SU-DHL-6 (cell line): ENCODE data around the gene PLA2G4B.

ENCODE experiments used
- H2AFZ ChIP-seq: fragments of 200-600 bp; sonication (generic); 2 replicates; pipeline ENCODE4 v1.6.1; 2014; ENCODE audit warnings: low read depth, mild to moderate bottlenecking, moderate library complexity, mixed read lengths, antibody characterized with exemption, low read length; ENCODE audit not compliant: severe bottlenecking
- H3F3A ChIP-seq: fragments of 200-600 bp; shearing (Covaris generic); 2 replicates; pipeline ENCODE4 v1.6.0; 2016; ENCODE audit warnings: antibody characterized with exemption, mild to moderate bottlenecking; ENCODE audit not compliant: insufficient read depth
- H3K27ac ChIP-seq: fragments of 200-600 bp; sonication (generic); 2 replicates; pipeline ENCODE4 v1.5.1; 2016; ENCODE audit warnings: low read depth, mild to moderate bottlenecking, low read length, moderate library complexity, mixed read lengths
- H3K27me3 ChIP-seq: fragments of 200-600 bp; sonication (generic), shearing (Covaris generic); 2 replicates; pipeline ENCODE4 v1.6.0; 2014; ENCODE audit warnings: mild to moderate bottlenecking, low read length
- H3K36me3 ChIP-seq: fragments of 200-600 bp; sonication (generic); 2 replicates; pipeline ENCODE4 v1.6.1; 2014; ENCODE audit warnings: mild to moderate bottlenecking, low read length, mixed read lengths
- H3K4me2 ChIP-seq: fragments of 300-600, 200-600 bp; shearing (Covaris generic), sonication (generic); 2 replicates; pipeline ENCODE4 v1.6.0; 2014; ENCODE audit warnings: low read length, low read depth, mild to moderate bottlenecking; ENCODE audit not compliant: poor library complexity, severe bottlenecking
- H3K4me3 ChIP-seq: fragments of 200-600 bp; sonication (generic); 2 replicates; pipeline ENCODE4 v1.5.1; 2014; ENCODE audit warnings: antibody characterized with exemption, low read length, mild to moderate bottlenecking, mixed read lengths; ENCODE audit not compliant: insufficient read depth, poor library complexity, severe bottlenecking
- H3K79me2 ChIP-seq: fragments of 200-600 bp; sonication (generic); 2 replicates; pipeline ENCODE4 v1.6.1; 2014; ENCODE audit warnings: mild to moderate bottlenecking, low read length, moderate library complexity; ENCODE audit not compliant: insufficient read depth
- H3K9ac ChIP-seq: fragments of 200-600 bp; sonication (generic); 2 replicates; pipeline ENCODE4 v1.7.0; 2014; ENCODE audit warnings: mild to moderate bottlenecking, low read length
- H3K9me2 ChIP-seq: fragments of 200-600 bp; sonication (generic); replicated peaks from 2 replicates; pipeline ENCODE4 v1.6.1; 2014; ENCODE audit warnings: low read length; ENCODE audit not compliant: insufficient read depth
- H3K9me3 ChIP-seq: fragments of 200-600 bp; sonication (generic); 2 replicates; pipeline ENCODE4 v1.6.1; 2014; ENCODE audit warnings: low read length, mixed read lengths; ENCODE audit not compliant: insufficient read depth
- H4K20me1 ChIP-seq: fragments of 200-600 bp; sonication (generic); 2 replicates; pipeline ENCODE4 v1.6.1; 2014; ENCODE audit warnings: low read depth, mild to moderate bottlenecking, antibody characterized with exemption, low read length, moderate library complexity, mixed read lengths
- CTCF ChIP-seq: fragments of 200-600 bp; sonication (generic); IDR thresholded peaks from one replicate; pipeline ENCODE4 v1.5.1; 2017; ENCODE audit warnings: antibody characterized with exemption, mild to moderate bottlenecking, low read length, moderate library complexity; ENCODE audit not compliant: insufficient read depth, poor library complexity, severe bottlenecking
- EZH2phosphoT487 ChIP-seq: fragments of 200-600 bp; sonication (generic), shearing (Covaris generic); conservative IDR thresholded peaks from 2 replicates; pipeline ENCODE4 v1.6.1; 2018; ENCODE audit warnings: mild to moderate bottlenecking, antibody characterized with exemption, low read length, moderate library complexity, mixed read lengths

PLA2G4B gene

GRCh38 chr15:41871175-41871905, 32.7 kb downstream of the PLA2G4B start:
- Histone ChIP-seq H3F3A (no peaks in the 10 kb centered on the region), H3K9ac (no peak overlapping the region), H3K27ac (no peak overlapping the region), H2AFZ (no peak overlapping the region), H3K27me3 (no peaks in the 10 kb centered on the region), H4K20me1 (no peaks in the 10 kb centered on the region), H3K36me3 (no peaks in the 10 kb centered on the region), H3K79me2 (no peaks in the 10 kb centered on the region), H3K4me3 (no peak overlapping the region), H3K9me2 (no peaks in the 10 kb centered on the region), H3K9me3 (no peaks in the 10 kb centered on the region), H3K4me2 (no peak overlapping the region)
- TF ChIP-seq EZH2phosphoT487 (no peak), CTCF (no peak)

- Histone ChIP-seq H4K20me1 (no peaks in the 10 kb centered on the region), H3K9ac (no peak overlapping the region), H3K36me3 (no peaks in the 10 kb centered on the region), H3K27ac (no peak overlapping the region), H3K9me3 (no peaks in the 10 kb centered on the region), H3K79me2 (no peaks in the 10 kb centered on the region), H3K27me3 (no peaks in the 10 kb centered on the region), H2AFZ (no peak overlapping the region), H3K4me2 (no peak overlapping the region), H3K4me3 (no peak overlapping the region), H3K9me2 (no peaks in the 10 kb centered on the region), H3F3A (no peaks in the 10 kb centered on the region)
- no peak for TF ChIP-seq EZH2phosphoT487
- TF ChIP-seq CTCF: no peak
These were observed 33.6 kb downstream of the PLA2G4B start for GRCh38 chr15:41872166-41872747.

DNA sequence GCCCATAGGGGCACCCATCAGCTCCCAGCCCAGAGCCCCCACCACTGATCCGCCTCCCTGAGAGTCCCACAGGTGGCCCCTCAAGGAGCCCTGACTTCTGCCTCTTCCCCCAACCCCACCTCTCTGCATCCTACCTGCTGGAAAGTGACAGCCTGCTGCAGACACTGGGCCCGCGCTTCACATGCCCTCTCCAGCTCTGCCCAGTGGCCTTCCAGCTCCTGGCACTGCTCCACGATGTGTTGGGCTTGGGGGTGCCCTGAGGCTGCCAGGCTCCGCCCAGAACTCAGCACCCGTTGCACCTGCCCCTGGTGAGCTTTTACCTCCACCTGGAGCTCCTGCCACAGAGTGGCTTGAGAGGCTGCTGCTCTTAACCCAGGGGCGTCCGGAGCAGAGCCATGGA, 35.1 kb downstream of the PLA2G4B start:
- H3K4me3 ChIP-seq: no peak overlapping the region
- no peaks in the 10 kb centered on the region for H4K20me1 ChIP-seq
- H3K9me3 ChIP-seq: no peaks in the 10 kb centered on the region
- no peak overlapping the region for H3K9ac ChIP-seq
- TF ChIP-seq EZH2phosphoT487 (no peak), CTCF (no peak)
- H2AFZ ChIP-seq: no peak overlapping the region
- no peaks in the 10 kb centered on the region for H3K36me3 ChIP-seq
- no peaks in the 10 kb centered on the region for H3K79me2 ChIP-seq
- H3K9me2 ChIP-seq: no peaks in the 10 kb centered on the region
- no peaks in the 10 kb centered on the region for H3K27me3 ChIP-seq
- H3F3A ChIP-seq: no peaks in the 10 kb centered on the region
- H3K27ac ChIP-seq: no peak overlapping the region
- H3K4me2 ChIP-seq: no peak overlapping the region
